Activated naive CD8-positive, alpha-beta T cell treated with anti-CD3 and anti-CD28 coated beads for 36 hours (primary cell): Measurements from ENCODE around the gene HS3ST3B1. TPM values are rescaled to one million over a fixed set of nuclear protein-coding genes. Genes with fewer than 3 reads are reported as not detected.

ENCODE experiments used
- DNase-seq: peaks from one replicate; pipeline ENCODE4 v3.0.0; 2021
- H3K27ac Mint-ChIP-seq: one replicate; pipeline ENCODE4 v1.8.0; 2022; ENCODE audit warnings: mild to moderate bottlenecking, moderate library complexity, mixed read lengths
- H3K27me3 Mint-ChIP-seq: one replicate; pipeline ENCODE4 v1.8.0; 2022; ENCODE audit warnings: mild to moderate bottlenecking, mixed read lengths
- H3K36me3 Mint-ChIP-seq: one replicate; pipeline ENCODE4 v1.8.0; 2021; ENCODE audit warnings: mild to moderate bottlenecking, mixed read lengths
- H3K4me1 Mint-ChIP-seq: one replicate; pipeline ENCODE4 v1.8.0; 2021; ENCODE audit warnings: mixed read lengths
- H3K4me3 Mint-ChIP-seq: one replicate; pipeline ENCODE4 v1.8.0; 2022; ENCODE audit warnings: mild to moderate bottlenecking, moderate library complexity, mixed read lengths
- H3K9me3 Mint-ChIP-seq: one replicate; pipeline ENCODE4 v1.8.0; 2022; ENCODE audit warnings: mixed read lengths
- total RNA-seq, 2 experiments: library from RNA; stranded (reverse); gene quantifications; one replicate each; pipeline ENCODE4 v1.2.3, GENCODE V29; 2021

The HS3ST3B1 gene
- total RNA-seq, 2 experiments from 2014 or later: 5.8 to 5.9 TPM

DNA sequence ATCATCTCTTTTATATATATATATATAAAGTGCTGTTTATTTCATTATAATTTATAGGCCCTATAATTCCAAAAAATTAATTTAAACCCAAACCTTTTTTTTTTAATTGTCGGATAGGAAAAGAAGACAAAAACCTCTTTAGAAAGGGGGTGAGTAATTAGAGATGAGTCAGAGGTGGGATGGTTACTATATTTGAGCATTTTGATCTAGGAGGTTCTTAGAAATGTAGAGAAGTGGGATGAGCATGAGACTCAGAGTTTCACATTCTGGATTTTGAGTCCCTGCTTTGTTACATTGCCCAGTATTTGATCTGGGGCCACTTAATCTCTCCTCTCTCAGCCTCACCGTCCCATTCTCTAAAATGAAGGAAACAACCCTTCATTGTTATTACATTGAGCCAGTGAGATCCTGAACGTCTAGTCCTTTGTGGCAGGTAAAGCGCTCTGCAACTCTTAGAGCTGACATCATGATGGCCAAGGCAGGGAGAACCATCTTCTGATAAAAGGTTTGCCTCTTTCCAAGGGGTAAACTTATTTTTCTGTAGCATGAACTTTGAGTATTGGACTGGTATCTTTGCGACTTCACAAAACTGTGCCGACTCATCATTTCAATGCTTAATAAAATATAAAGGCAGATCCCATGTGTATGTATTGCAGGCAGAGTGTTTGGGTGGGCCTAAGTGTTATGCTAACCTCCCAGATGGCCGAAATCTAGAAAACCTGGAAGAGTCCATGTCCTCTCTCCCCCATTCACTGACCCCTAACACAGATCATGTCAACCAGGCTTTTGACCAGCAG, 21.3 kb downstream of the HS3ST3B1 start:
- Mint-ChIP-seq H3K27ac (peak overlapping the region; percentile 83), H3K27me3 (no peaks in the 10 kb centered on the region), H3K4me1 (peaks cover 60% of the 10 kb centered on the region), H3K36me3 (peaks cover 23% of the 10 kb centered on the region), H3K4me3 (peak overlapping the region; percentile 29), H3K9me3 (peaks cover 2% of the 10 kb centered on the region)
- DNase-seq: no peak

DNA sequence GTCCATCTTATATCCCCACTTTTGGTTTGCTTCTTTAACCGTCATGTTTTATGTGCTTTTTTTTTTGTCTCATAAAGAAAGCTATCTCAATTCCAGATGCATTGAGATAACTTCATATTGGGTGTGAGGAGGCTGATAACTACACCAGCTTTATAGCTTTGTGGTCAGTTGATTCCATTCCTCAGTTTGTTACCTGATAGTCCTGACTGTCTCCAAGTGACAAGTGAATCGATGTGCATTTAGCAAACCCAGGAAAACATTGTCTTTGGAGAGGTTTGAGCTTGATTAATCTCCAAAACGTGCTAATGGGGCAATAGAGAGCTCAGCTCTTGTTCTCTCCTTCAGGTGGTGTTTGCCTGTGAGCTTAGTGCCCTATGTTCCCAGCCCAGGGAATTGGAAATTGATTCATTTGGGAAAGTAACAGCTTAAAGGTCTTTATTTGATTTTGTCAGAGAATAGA, 22.7 kb downstream of the HS3ST3B1 start:
- Mint-ChIP-seq H3K36me3 (peaks cover 20% of the 10 kb centered on the region), H3K27ac (no peak overlapping the region), H3K27me3 (no peaks in the 10 kb centered on the region), H3K9me3 (peaks cover 2% of the 10 kb centered on the region), H3K4me3 (no peak overlapping the region), H3K4me1 (peaks cover 55% of the 10 kb centered on the region)
- no peak for DNase-seq

DNA sequence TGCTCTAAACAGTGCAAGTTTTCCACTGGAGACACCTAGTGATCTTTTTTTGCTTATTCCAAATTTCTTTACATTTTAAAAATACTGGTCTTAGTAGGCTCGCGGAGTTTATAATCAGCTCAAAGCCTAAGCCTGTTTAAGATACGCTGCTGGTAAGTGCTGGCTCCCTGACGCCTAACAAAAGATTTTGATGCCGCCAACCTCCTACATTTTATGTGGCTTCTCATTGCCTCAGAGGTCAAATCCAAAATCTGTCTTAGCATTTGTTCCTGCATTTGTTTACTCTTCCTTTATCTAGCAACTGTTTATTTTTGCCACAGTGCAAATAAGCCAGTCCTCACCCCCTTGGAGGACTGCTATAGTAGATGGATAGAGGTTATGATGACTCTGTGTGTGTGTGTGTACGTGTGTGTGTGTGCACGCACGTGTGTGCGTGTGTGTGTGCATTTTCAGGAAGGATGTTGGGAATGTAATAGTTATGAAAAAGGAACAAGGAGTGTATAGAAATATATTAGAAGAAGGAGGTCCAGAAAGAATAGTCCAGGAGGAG, 24.8 kb downstream of the HS3ST3B1 start:
- no peak for DNase-seq
- H3K9me3 Mint-ChIP-seq: peaks cover 2% of the 10 kb centered on the region
- no peak overlapping the region for H3K4me3 Mint-ChIP-seq
- H3K27ac Mint-ChIP-seq: no peak overlapping the region
- peaks cover 19% of the 10 kb centered on the region for H3K36me3 Mint-ChIP-seq
- H3K4me1 Mint-ChIP-seq: peaks cover 53% of the 10 kb centered on the region
- H3K27me3 Mint-ChIP-seq: no peaks in the 10 kb centered on the region

DNA sequence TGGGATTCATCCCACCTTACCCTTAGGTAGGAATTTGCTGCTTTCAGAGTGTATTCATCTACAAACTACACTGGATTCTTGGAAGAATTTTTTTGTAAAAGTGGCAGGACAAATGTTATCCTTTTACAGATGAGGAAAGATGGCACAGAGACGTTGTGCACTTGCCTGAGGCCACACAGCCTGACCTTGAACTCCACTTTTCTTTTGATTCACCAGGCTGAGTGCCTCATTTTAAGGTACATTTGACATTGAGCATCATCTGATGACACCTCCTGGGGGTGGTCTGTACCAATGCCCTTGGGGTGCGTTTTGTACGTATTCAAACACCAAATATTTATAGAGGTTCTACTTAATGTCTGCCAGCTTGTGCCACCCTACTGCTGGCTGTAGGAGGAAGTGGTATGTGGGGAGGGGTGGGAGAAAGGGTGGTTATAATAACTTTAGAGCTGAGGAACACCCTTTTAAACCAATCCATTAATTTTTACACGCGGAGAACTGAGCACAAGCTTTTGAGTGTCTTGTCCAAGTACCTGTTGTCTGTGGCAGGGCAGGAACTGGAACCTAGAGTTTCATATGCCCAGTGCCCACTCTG, 29.1 kb downstream of the HS3ST3B1 start:
- Mint-ChIP-seq H3K4me3 (no peak overlapping the region), H3K27me3 (no peaks in the 10 kb centered on the region), H3K36me3 (peaks cover 24% of the 10 kb centered on the region), H3K9me3 (peaks cover 2% of the 10 kb centered on the region), H3K4me1 (peaks cover 70% of the 10 kb centered on the region), H3K27ac (peak overlapping the region; percentile 26)
- DNase-seq: no peak

DNA sequence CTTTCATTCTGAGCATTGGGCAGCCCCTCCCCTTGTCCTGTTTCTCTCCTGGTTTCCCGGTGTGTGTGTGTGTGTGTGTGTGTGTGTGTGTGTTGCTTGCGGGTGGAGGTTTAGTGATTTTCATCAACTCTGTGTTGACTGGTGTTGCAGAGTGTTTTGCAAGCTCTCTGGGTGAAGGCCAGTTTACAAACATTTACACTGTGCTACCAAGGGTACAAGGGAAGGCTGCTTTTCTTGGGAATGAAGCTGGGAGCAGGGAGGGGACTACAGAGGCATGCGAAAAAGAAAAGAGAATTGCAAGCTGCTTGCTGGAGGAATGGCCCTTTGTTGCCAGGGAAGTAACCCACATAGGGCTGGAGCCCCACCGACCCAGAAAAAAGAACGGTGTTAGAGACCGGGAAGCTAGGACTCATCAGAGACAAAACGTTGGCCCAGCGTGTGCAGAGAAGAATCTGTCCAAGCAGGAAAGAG, 29.6 kb downstream of the HS3ST3B1 start:
- no peaks in the 10 kb centered on the region for H3K27me3 Mint-ChIP-seq
- peaks cover 25% of the 10 kb centered on the region for H3K36me3 Mint-ChIP-seq
- H3K4me1 Mint-ChIP-seq: peaks cover 75% of the 10 kb centered on the region
- H3K4me3 Mint-ChIP-seq: no peak overlapping the region
- H3K9me3 Mint-ChIP-seq: peaks cover 2% of the 10 kb centered on the region
- peak overlapping the region; percentile 26 for H3K27ac Mint-ChIP-seq
- no peak for DNase-seq

DNA sequence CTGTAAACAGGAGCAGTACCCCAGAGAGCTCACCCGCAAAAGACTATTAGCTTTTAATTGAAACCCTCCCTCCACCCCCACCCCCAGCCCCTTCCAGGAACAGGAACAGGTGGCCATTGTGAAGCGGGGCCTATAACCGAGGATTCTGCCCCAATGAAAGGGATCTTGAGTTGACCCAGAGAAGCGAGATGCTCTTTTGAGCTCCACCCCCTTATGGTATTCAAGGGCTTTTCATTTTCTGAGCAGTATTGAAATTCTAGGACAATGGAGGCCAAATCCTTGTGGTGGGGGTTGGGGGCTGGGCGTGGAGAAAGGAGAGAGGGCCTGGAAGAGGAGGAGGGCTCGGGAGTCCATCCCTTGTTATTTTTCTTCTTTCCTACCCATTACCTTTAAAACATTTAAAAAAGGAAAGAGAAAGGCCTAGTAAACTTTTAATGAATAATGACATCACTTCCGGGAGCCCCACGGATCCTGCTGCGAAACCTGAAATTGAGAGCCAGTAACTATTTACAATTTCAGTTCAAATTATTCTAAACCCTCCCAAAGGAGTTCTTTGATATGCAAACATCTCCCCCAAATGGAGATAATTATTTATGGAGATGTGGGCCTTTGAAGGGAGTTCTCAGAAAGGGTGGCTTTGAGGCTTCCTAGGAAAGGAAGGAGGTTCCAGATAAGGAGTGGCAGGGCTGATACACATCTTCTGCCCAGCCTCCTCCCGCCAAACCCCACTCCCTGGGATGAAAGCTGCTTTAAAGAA, 30.5 kb downstream of the HS3ST3B1 start:
- no peak overlapping the region for H3K4me3 Mint-ChIP-seq
- peak overlapping the region; percentile 29 for H3K27ac Mint-ChIP-seq
- H3K4me1 Mint-ChIP-seq: peaks cover 78% of the 10 kb centered on the region
- peaks cover 21% of the 10 kb centered on the region for H3K36me3 Mint-ChIP-seq
- H3K9me3 Mint-ChIP-seq: no peaks in the 10 kb centered on the region
- no peak for DNase-seq
- H3K27me3 Mint-ChIP-seq: no peaks in the 10 kb centered on the region

DNA sequence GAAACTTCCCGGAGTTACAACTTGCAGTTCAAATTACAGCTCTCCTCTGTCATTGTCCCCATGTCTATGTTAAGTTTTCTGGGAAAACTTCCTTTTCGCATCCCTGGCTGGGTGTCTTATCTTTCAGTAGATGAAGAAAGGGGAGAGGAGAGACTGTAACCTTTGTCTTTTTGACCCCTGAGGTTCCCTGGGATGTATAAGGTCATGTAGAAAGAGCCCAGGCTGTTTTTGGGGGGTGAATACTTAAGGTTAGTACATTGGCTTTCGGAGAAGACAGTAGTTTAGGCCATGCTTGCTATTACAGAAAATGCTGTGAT, 31.1 kb downstream of the HS3ST3B1 start:
- no peaks in the 10 kb centered on the region for H3K9me3 Mint-ChIP-seq
- peaks cover 20% of the 10 kb centered on the region for H3K36me3 Mint-ChIP-seq
- H3K27me3 Mint-ChIP-seq: no peaks in the 10 kb centered on the region
- no peak overlapping the region for H3K27ac Mint-ChIP-seq
- DNase-seq: no peak
- H3K4me3 Mint-ChIP-seq: no peak overlapping the region
- peaks cover 82% of the 10 kb centered on the region for H3K4me1 Mint-ChIP-seq

DNA sequence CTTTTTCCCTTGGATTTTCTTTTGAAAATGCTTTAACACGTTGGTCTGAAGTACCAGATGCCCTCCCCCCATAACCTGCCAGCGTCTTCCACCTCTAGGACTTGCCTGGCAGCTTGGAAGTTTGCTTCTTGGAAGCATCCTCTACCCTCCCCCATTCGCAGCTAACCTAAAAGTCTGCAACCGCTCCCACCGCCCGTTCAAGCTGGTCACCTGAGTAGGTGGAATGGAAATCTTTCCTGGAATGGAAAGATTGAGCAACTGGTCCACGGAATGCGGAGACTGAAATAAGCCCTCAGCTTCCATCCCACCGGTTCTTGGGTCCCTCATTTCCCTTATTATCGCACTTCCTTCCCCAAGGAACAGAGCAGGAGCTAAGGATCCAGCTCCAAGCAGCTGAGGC, 31.4 kb downstream of the HS3ST3B1 start:
- peaks cover 83% of the 10 kb centered on the region for H3K4me1 Mint-ChIP-seq
- H3K27ac Mint-ChIP-seq: no peak overlapping the region

DNA sequence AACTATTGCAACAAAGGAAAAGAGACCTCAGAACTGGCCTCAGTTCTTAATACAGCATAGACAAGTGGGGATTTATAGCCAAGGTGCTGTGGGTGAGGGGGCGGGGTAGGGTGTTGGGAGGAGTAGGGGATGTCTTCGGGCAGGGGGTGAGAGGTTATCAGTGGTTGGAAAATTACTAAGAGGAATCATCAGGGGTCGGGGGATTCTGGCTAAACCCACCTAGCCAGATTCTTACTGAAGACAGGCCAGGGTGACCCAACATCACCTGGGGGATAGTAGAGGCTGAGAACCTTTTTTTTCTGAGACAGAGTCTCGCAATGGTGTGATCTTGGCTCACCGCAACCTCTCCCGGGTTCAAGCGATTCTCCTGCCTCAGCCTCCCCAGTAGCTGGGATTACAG, 32.6 kb downstream of the HS3ST3B1 start:
- DNase-seq: no peak
- Mint-ChIP-seq H3K4me1 (peaks cover 87% of the 10 kb centered on the region), H3K9me3 (no peaks in the 10 kb centered on the region), H3K36me3 (peaks cover 17% of the 10 kb centered on the region), H3K4me3 (no peak overlapping the region), H3K27ac (peak overlapping the region; percentile 48), H3K27me3 (no peaks in the 10 kb centered on the region)

More for the DNA sequence above, 31.4 kb downstream of the HS3ST3B1 start:
- Mint-ChIP-seq H3K4me3 (no peak overlapping the region), H3K27me3 (no peaks in the 10 kb centered on the region), H3K36me3 (peaks cover 18% of the 10 kb centered on the region), H3K9me3 (no peaks in the 10 kb centered on the region)
- no peak for DNase-seq

DNA sequence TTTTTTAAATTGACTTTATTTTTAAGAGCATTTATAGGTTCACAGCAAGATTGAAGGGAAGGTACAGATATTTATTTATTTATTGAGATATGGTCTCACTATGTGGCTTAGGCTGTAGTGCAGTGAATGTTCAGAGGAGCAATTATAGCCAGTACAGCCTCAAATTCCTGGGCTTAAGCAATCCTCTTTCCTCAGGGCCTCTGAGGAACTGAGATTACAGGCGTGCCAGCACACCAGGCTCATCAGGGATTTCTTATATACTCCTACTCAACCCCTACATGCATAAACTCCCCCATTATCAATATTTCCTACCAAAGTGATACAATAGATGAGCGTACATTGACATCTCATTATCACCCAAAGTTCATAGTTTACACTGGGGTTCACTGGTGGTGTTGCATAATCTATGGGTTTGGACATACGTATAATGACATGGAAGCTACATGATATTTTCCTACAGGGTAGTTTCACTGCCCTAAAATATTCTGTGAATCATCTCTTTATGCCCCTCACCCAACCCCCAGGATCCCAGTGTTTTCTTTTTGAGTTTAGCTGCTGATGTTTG, 33.5 kb downstream of the HS3ST3B1 start:
- no peaks in the 10 kb centered on the region for H3K9me3 Mint-ChIP-seq
- no peaks in the 10 kb centered on the region for H3K27me3 Mint-ChIP-seq
- H3K4me3 Mint-ChIP-seq: no peak overlapping the region
- H3K27ac Mint-ChIP-seq: peak overlapping the region; percentile 69
- no peak for DNase-seq
- H3K36me3 Mint-ChIP-seq: peaks cover 21% of the 10 kb centered on the region
- H3K4me1 Mint-ChIP-seq: peaks cover 89% of the 10 kb centered on the region

DNA sequence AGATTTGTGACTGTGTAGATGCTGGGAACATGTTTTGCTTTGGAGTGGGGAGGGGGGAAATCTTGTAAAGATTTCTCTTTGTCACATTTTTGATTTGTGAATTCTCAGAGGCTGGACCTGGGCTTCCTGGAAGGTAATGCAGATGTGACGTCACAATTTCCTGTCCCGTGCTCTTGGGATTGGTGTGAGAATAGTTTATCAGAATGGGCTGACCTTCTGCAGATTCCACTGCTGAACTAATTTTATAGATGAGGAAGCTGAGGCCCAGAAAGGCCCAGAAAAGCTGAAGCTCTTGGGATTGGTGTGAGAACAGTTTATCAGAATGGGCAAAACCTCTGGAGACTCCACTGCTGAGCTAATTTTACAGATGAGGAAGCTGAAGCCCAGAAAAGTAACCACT, 34.0 kb downstream of the HS3ST3B1 start:
- H3K27me3 Mint-ChIP-seq: no peaks in the 10 kb centered on the region
- peaks cover 90% of the 10 kb centered on the region for H3K4me1 Mint-ChIP-seq
- H3K27ac Mint-ChIP-seq: peak overlapping the region; percentile 69
- no peak overlapping the region for H3K4me3 Mint-ChIP-seq
- DNase-seq: no peak
- H3K9me3 Mint-ChIP-seq: no peaks in the 10 kb centered on the region
- peaks cover 25% of the 10 kb centered on the region for H3K36me3 Mint-ChIP-seq

DNA sequence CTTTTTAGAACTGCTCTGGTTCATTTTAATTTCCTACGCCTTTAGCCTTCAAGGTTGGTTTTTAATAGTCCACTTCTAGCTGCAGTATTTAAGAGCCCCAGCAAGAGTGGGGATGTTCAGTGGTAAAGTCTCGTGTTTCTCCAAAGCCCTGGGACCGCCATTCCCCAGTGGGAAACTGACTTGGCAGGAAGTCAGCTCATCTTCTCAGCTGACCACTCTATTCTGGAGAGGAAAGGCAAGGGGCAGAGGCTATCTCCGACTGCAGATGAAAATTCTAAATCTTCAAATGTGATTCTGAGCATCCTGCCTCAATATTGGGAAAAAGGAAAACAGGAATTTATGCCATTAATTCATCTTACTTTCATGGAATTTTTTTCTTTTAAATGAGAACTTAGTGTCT, 35.5 kb downstream of the HS3ST3B1 start:
- Mint-ChIP-seq H3K9me3 (no peaks in the 10 kb centered on the region), H3K27ac (no peak overlapping the region), H3K4me3 (no peak overlapping the region), H3K27me3 (no peaks in the 10 kb centered on the region), H3K36me3 (peaks cover 31% of the 10 kb centered on the region), H3K4me1 (peaks cover 92% of the 10 kb centered on the region)
- no peak for DNase-seq

DNA sequence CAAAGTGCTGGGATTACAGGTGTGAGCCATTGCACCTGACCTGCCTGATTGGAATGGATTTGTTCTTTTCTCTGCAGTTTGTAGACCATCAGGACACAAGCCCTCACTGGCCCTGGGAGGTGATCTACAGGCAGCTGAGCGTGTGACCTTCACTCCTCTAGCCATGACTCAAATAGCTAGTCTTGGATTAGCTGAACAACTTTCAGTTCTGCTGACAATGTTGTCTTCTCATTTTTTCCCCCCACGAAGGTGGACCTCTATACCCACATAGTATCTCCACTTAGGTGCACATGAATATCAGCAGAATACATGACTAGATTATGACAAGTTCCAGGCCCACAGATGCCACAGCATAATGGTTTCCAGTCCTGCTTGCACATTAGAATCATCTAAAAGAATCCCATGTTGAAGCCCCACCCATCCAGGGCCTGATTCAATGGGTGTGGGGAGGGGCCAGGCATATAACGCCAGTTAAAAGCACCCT, 36.8 kb downstream of the HS3ST3B1 start:
- Mint-ChIP-seq H3K27me3 (no peaks in the 10 kb centered on the region), H3K27ac (peak overlapping the region; percentile 85), H3K4me1 (peaks cover 84% of the 10 kb centered on the region), H3K36me3 (peaks cover 31% of the 10 kb centered on the region), H3K9me3 (no peaks in the 10 kb centered on the region), H3K4me3 (peak overlapping the region; percentile 13)
- DNase-seq: peak; percentile 74

DNA sequence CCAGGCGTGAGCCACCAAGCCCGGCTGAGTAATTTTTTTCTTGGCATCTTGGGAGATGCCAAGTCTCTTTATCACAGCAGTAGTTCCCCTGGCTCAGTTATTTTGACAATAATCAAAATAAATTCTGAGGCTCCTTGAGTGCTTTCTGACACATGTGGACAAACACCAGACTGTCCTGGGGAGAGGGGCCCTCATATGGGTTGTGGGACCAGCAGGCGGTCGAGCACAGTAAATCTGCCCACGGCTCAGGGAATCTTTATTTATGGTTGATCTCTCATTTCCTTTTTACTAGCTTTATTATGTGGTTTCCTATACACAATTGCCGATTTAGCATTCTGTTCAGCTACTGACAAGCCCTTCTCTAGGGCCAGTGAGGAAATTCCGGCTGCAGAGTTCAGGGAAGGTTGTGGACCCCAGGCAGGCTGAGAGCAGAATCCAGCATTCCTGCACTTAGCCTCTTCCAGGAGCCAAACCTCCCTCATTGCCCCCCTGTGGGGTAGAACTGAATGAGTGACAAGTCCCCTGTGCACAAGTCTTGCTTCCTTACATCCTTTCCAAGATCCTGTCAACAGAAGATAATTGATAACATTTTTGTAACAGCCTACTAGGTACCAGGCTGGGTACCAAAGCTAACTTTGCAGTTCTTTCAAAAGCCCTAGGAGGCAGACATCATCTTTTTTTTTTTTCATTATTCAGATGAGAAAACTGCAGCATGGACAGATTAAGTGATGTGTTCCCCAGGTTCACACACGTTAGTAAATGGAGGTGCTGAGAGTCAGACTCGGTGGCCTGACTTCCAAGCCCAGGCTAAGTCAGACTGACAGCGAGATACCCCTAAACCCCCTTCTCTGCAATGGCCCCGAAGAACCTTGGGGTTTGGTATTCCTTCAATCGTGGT, 40.2 kb downstream of the HS3ST3B1 start:
- Mint-ChIP-seq H3K4me1 (peaks cover 56% of the 10 kb centered on the region), H3K27me3 (no peaks in the 10 kb centered on the region), H3K36me3 (peaks cover 26% of the 10 kb centered on the region), H3K27ac (peak overlapping the region; percentile 65), H3K4me3 (no peak overlapping the region), H3K9me3 (no peaks in the 10 kb centered on the region)
- no peak for DNase-seq
